Heart left ventricle (tissue), 16 donors: ENCODE results near the gene ARF6. TPM values are rescaled to one million over a fixed set of nuclear protein-coding genes. Genes with fewer than 3 reads are reported as not detected.

Experiments used
- ATAC-seq, 4 donors: fragments of 200-7000 bp; cut with Tn5 transposase; one replicate each; pipeline ENCODE4 v1.9.1; 2020 to 2022; ENCODE audit warnings: moderate library complexity in 4 of 4, mild to moderate bottlenecking in 3 of 4, moderate number of reproducible peaks in 1 of 4
- DNase-seq, 5 donors: peaks; one replicate each; pipeline ENCODE4 v3.0.0-alpha.2; 2020
- H3K27ac ChIP-seq, 12 donors: fragments of 200-600 bp; sonication (generic) in 4 of 12; one replicate each; pipeline versions ENCODE4 v1.5.0 to v1.8.0; 2016 to 2022; ENCODE audit warnings: mild to moderate bottlenecking in 2 of 12
- H3K27me3 ChIP-seq, 9 donors: fragments of 200-600 bp; sonication (generic) in 2 of 9; one replicate each; pipeline versions ENCODE4 v1.5.1 to v1.8.0; 2016 to 2022; ENCODE audit warnings: mild to moderate bottlenecking in 3 of 9
- H3K36me3 ChIP-seq, 9 donors: fragments of 200-600 bp; sonication (generic) in 2 of 9; one replicate each; pipeline versions ENCODE4 v1.5.0 to v1.8.0; 2018 to 2022; ENCODE audit warnings: mild to moderate bottlenecking in 2 of 9
- H3K4me1 ChIP-seq, 12 donors: fragments of 200-600 bp; sonication (generic) in 4 of 12; one replicate each; pipeline versions ENCODE4 v1.5.0 to v1.8.0; 2016 to 2022; ENCODE audit warnings: mild to moderate bottlenecking in 3 of 12
- H3K4me3 ChIP-seq, 12 donors: fragments of 200-600 bp; sonication (generic) in 4 of 12; one replicate each; pipeline versions ENCODE4 v1.5.0 to v1.8.0; 2017 to 2022; ENCODE audit warnings: mild to moderate bottlenecking in 9 of 12, moderate library complexity in 4 of 12
- H3K9me3 ChIP-seq, 12 donors: fragments of 200-600 bp; sonication (generic) in 4 of 12; one replicate each; pipeline versions ENCODE4 v1.5.0 to v1.8.0; 2016 to 2022; ENCODE audit warnings: mild to moderate bottlenecking in 1 of 12
- POLR2A ChIP-seq, 2 donors: fragments of 450-650 bp; IDR thresholded peaks; one replicate each; pipeline ENCODE4 v1.6.1; 2017; ENCODE audit warnings: antibody characterized with exemption in 2 of 2, mild to moderate bottlenecking in 2 of 2, moderate library complexity in 2 of 2
- WGBS, 4 donors: extraction: QIAGEN DNeasy Blood & Tissue Kit in 2 of 4; methylation state at CpG; one replicate each; pipeline versions ENCODE4 v1.1.5 to v1.1.7; 2013 to 2018; 5-methylcytosine and 5-hydroxymethylcytosine counted together
- intact Hi-C, 10 donors: fragments of 100-400 bp; cut with DNase I; formaldehyde crosslinking; loops; one replicate each; pipeline versions ENCODE4 v1.11.1 to v1.14.2; 2022
- polyA plus RNA-seq, 2 donors: library from polyadenylated mRNA; stranded (reverse); fragments of 200-250 nt; gene quantifications; one replicate each; pipeline ENCODE4 v1.2.3, GENCODE V29; 2013
- total RNA-seq, 9 donors: library from RNA; depleted of rRNA in 2 of 9; stranded (reverse); fragments of >200 nt in 2 of 9; fragmentation: NEBNext Ultra II Directional in 3 of 9; extraction: Animal tissue kit (Norgen Biotek cat#: 25700) in 3 of 9; gene quantifications; one replicate each; pipeline versions ENCODE4 v1.1.0 to v1.2.4, GENCODE V29; 2016 to 2023
- TF ChIP-seq, protein P1 (sequence below), 12 donors: fragments of 200-600 bp; sonication (generic) in 4 of 12; IDR thresholded peaks; one replicate each; pipeline versions ENCODE4 v1.5.0 to v1.8.0; 2018 to 2022; ENCODE audit warnings: antibody characterized with exemption in 12 of 12, mild to moderate bottlenecking in 5 of 12
- donor health status: ischemic (EF 13 %, LVEDD 7.1; RV severe dilation, severe dysfunction).
- donor health status: healthy with polysubstance abuse.
- donor health status: DM: no; HTN: yes; CAD: no.
- donor health status: DM: no; HTN: no; CAD: no.
- donor health status: ischemic (EF 25% LVEDD 6.9; RV normal size, moderate dysfunction).
- donor health status: ischemic (EF 25% LVEDD 5.7; RV mildly dilated, moderate dysfunction).
- donor health status: healthy.
- donor health status: DM: yes; HTN: yes; CAD: no.
- donor health status: ischemic (EF 35%, LVEDD 5.7; RV mildly dilated, moderate dysfunction).
- donor health status: nonischemic (EF 11% LVEDD 7.7; RV severe dilation, severe dysfunction).
- donor health status: DM: yes; HTN: yes; CAD: no.
- donor health status: PGD.
- donor health status: ischemic (EF 29% LVEDD 5.4; RV normal size, mild dysfunction).
- donor health status: nonischemic (EF 23%, LVEDD 6.1; RV moderate dilation, normal function).

ARF6 gene
- total and polyA plus RNA-seq, 11 donors, result 12.0 to 49.3 (median 27.4) TPM

DNA sequence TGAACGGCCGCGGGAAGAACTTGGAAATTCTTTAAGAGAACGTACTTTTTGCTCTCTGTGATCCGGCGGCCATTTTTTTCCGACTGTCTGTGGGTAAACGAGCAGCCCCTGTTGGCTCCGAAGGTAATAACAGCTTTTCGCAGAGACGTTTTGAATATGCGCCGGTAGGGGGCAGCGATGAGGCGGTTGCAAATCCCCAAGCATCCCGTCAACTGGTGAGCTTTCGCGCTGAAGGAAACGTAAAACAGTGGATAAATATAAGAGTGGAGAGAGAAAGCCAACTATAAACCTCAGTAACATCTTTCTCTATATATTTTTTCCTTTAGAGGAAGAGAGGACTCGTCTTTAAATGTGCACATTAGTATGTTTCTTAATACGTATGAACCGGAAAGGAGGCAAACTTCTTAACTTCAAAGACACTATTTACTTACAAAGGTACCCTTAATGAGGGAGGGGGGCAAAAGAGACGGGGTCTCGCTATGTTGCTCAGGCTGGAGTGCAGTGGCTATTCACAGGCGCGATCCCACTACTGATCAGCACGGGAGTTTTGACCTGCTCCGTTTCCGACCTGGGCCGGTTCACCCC is 30.7 kb upstream of the ARF6 start:
- peak overlapping the region; percentile 26 to 91 (median 70) for H3K4me3 ChIP-seq
- H3K36me3 ChIP-seq, result no peaks in the 10 kb centered on the region
- peak; percentile 79 to 87 (median 86) for DNase-seq
- intact Hi-C loops, result loop anchor here in 5 of 10 donors (1.0 to 10.0 kb wide), 7 partner anchors 143 to 370 kb away; partner anchors contain the start of genes SOS2 (in 1 of the 5) and VCPKMT (in 1 of the 5)
- TF ChIP-seq POLR2A (IDR thresholded peaks at IDR 0.05), result no peak
- TF ChIP-seq, protein P1, sequence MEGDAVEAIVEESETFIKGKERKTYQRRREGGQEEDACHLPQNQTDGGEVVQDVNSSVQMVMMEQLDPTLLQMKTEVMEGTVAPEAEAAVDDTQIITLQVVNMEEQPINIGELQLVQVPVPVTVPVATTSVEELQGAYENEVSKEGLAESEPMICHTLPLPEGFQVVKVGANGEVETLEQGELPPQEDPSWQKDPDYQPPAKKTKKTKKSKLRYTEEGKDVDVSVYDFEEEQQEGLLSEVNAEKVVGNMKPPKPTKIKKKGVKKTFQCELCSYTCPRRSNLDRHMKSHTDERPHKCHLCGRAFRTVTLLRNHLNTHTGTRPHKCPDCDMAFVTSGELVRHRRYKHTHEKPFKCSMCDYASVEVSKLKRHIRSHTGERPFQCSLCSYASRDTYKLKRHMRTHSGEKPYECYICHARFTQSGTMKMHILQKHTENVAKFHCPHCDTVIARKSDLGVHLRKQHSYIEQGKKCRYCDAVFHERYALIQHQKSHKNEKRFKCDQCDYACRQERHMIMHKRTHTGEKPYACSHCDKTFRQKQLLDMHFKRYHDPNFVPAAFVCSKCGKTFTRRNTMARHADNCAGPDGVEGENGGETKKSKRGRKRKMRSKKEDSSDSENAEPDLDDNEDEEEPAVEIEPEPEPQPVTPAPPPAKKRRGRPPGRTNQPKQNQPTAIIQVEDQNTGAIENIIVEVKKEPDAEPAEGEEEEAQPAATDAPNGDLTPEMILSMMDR (IDR thresholded peaks at IDR 0.05), result peak; percentile 99 to 100 (median 100)
- WGBS, 4 donors, result 0 to 1% (median 1%) methylated on average over 24 to 28 of the region's 30 CpGs
- peak; percentile 33 to 60 (median 51) for ATAC-seq
- H3K9me3 ChIP-seq, result no peaks in the 10 kb centered on the region
- no peaks in the 10 kb centered on the region for H3K27me3 ChIP-seq
- H3K4me1 ChIP-seq, result peaks cover 0 to 47% (median 12%) of the 10 kb centered on the region in 12 donors
- peak overlapping the region; percentile 97 to 99 (median 98) for H3K27ac ChIP-seq

- H3K9me3 ChIP-seq, result no peaks in the 10 kb centered on the region
- H3K4me1 ChIP-seq, result peaks cover 0 to 46% (median 12%) of the 10 kb centered on the region in 12 donors
- WGBS, 4 donors, result 18 to 21% (median 20%) methylated on average over 9 of the region's 9 CpGs
- peak overlapping the region; percentile 89 to 99 (median 98) for H3K27ac ChIP-seq
- ATAC-seq (no peak), DNase-seq (no peak)
- TF ChIP-seq, protein P1 (IDR thresholded peaks at IDR 0.05), result no peak
- no peak for TF ChIP-seq POLR2A (IDR thresholded peaks at IDR 0.05)
- H3K27me3 ChIP-seq, result no peaks in the 10 kb centered on the region
- intact Hi-C loops, result loop anchor here in 5 of 10 donors (1.0 to 10.0 kb wide), 7 partner anchors 29 to 369 kb away; partner anchors contain the start of genes SOS2 (in 1 of the 5) and VCPKMT (in 1 of the 5)
- H3K4me3 ChIP-seq, result peak overlapping the region; percentile 45 to 91 (median 70)
- no peaks in the 10 kb centered on the region for H3K36me3 ChIP-seq
Measured at GRCh38 chr14:49863487-49864281, 29.2 kb upstream of the ARF6 start.

DNA sequence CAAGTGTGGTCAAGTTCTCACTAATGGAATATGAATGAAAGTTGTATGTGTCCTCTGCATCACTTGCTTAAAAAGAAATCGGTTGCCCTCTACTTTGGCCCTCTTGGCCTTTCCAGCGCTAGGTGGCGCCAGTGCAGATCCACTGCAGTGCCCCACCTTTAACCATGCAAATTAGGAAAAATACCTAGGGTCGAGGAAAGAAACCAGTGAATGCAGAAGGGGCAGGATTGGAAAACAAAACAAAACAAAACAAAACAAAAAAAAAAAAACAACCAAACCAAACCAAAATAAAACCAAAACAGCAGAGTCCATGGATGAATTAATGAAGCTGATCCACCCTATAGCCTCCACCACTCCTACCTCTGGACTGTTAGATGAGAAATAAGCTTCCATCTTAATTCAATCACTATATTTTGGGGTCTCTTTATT is 27.4 kb upstream of the ARF6 start:
- no peaks in the 10 kb centered on the region for H3K9me3 ChIP-seq
- intact Hi-C loops, result loop anchor here in 9 of 10 donors (1.0 to 10.0 kb wide), 8 partner anchors 137 to 667 kb away; partner anchors contain the start of genes MAP4K5 (in 1 of the 9) and SOS2 (in 1 of the 9)
- peak; percentile 67 to 86 (median 74) for DNase-seq
- TF ChIP-seq, protein P1 (IDR thresholded peaks at IDR 0.05), result peak; percentile 69 to 92 (median 82)
- no peak for TF ChIP-seq POLR2A (IDR thresholded peaks at IDR 0.05)
- H3K36me3 ChIP-seq, result no peaks in the 10 kb centered on the region
- no peak for ATAC-seq
- no peaks in the 10 kb centered on the region for H3K27me3 ChIP-seq
- peaks cover 0 to 57% (median 15%) of the 10 kb centered on the region in 12 donors for H3K4me1 ChIP-seq
- no peak overlapping the region for H3K4me3 ChIP-seq
- peak overlapping the region in 3 of 12 donors; percentile 24 to 98 (median 97) for H3K27ac ChIP-seq
- 0 to 2% (median 1%) methylated on average over 4 of the region's 4 CpGs for WGBS, 4 donors
